CD4-positive, alpha-beta T cell treated with Interleukin-17A for 1 hour (primary cell): ENCODE measurements around the gene TBP.
"Not testable (repeated sequence)": the region's sequence is repeated elsewhere in the genome, so short reads cannot be mapped to it uniquely, and the experiment has no call there.

Experiments
- DNase-seq: peaks from one replicate; pipeline ENCODE4 v3.0.0-alpha.2; 2020

TBP gene

GRCh38 chr6:170612256-170612804 lies 58.2 kb downstream of the TBP start:
- not testable (repeated sequence) for DNase-seq

- DNase-seq: not testable (repeated sequence)
Measured at GRCh38 chr6:170616020-170616554, 61.9 kb downstream of the TBP start.
